ENCODE measurements around the gene SLC1A5. TPM values are rescaled to one million over a fixed set of nuclear protein-coding genes. Genes with fewer than 3 reads are reported as not detected.

Gene SLC1A5
- polyA plus RNA-seq, 3 donors = 34.6 to 64.9 (median 57.3) TPM

DNA sequence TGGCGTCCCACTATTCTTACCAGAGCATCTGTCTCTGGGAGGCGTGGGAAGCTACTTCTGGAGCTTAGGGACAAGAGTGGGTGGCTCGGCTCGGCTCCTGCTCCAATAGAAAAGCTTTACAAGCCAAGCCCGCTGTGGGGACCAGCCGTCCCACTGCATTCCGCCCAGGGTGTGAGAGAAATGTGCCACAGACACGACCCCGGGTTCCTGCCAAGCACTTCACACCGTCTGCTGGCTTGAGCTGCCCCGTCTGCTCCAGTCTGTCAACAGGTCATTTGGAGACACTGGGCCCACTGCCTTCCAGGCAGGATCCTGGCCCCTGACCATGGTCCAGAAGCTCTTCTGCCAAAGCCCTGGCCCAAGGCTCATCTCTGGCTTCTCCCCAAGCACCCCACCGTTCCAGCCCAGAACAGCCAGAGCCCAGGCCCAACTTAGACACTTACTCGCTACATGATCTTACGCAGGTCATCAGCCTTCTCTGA is 49.1 kb downstream of the SLC1A5 start:
- peaks cover 38 to 59% of the 10 kb centered on the region in 2 donors for H3K36me3 ChIP-seq (replicated peaks in 1 of 2; ENCODE audit: control insufficient read depth in 1 of 2, insufficient read depth in 2 of 2, low read length in 2 of 2)
- no peaks in the 10 kb centered on the region for H3K27me3 ChIP-seq (ENCODE audit: control insufficient read depth in 2 of 2, insufficient read depth in 2 of 2, low read length in 2 of 2)
- TF ChIP-seq, protein P1, sequence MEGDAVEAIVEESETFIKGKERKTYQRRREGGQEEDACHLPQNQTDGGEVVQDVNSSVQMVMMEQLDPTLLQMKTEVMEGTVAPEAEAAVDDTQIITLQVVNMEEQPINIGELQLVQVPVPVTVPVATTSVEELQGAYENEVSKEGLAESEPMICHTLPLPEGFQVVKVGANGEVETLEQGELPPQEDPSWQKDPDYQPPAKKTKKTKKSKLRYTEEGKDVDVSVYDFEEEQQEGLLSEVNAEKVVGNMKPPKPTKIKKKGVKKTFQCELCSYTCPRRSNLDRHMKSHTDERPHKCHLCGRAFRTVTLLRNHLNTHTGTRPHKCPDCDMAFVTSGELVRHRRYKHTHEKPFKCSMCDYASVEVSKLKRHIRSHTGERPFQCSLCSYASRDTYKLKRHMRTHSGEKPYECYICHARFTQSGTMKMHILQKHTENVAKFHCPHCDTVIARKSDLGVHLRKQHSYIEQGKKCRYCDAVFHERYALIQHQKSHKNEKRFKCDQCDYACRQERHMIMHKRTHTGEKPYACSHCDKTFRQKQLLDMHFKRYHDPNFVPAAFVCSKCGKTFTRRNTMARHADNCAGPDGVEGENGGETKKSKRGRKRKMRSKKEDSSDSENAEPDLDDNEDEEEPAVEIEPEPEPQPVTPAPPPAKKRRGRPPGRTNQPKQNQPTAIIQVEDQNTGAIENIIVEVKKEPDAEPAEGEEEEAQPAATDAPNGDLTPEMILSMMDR (IDR thresholded peaks at IDR 0.05) = no peak
- no peaks in the 10 kb centered on the region for H3K9me3 ChIP-seq (replicated peaks in 1 of 2; ENCODE audit: control insufficient read depth in 1 of 2, insufficient read depth in 1 of 2, low read length in 2 of 2)
- H3K27ac ChIP-seq (ENCODE audit: low read depth in 1 of 2, low read length in 2 of 2) = peak overlapping the region in 1 of 2 donors; percentile 26
- H3K27me3 Mint-ChIP-seq (ENCODE audit: low read depth in 3 of 3) = peaks cover 0 to 4% (median 1%) of the 10 kb centered on the region in 3 donors
- intact Hi-C loops (cut with micrococcal nuclease) = no loop called here
- no peaks in the 10 kb centered on the region for H3K9me3 Mint-ChIP-seq
- no peak overlapping the region for H2AFZ ChIP-seq (ENCODE audit: insufficient read depth, low read depth, low read length, poor library complexity, severe bottlenecking)
- DNase-seq = no peak
- 98% methylated on average over 13 of the region's 14 CpGs for WGBS (ENCODE audit: insufficient coverage)
- no peak overlapping the region for H3K4me3 ChIP-seq (replicated peaks in 1 of 3; ENCODE audit: low read depth in 2 of 3, low read length in 3 of 3)
- H3K9ac ChIP-seq (ENCODE audit: insufficient read depth, low read length, poor library complexity, severe bottlenecking) = no peak overlapping the region
- H3K27ac Mint-ChIP-seq = peak overlapping the region in 2 of 7 donors; percentile 13 to 79
- peaks cover 72% of the 10 kb centered on the region for H4K20me1 ChIP-seq (ENCODE audit: insufficient read depth, low read length)
- H3K4me2 ChIP-seq (replicated peaks; ENCODE audit: extremely low read depth, low read length, poor library complexity, severe bottlenecking) = no peak overlapping the region
- peaks cover 59 to 74% of the 10 kb centered on the region in 2 donors for H3K36me3 Mint-ChIP-seq
- H3K4me1 ChIP-seq (ENCODE audit: control insufficient read depth in 1 of 2, insufficient read depth in 2 of 2, low read length in 2 of 2) = peaks cover 44 to 63% of the 10 kb centered on the region in 2 donors
- no peak overlapping the region for H3K4me3 Mint-ChIP-seq
- H3K79me2 ChIP-seq (ENCODE audit: insufficient read depth, low read length) = peaks cover 79% of the 10 kb centered on the region
- H3K4me1 Mint-ChIP-seq = peaks cover 64% of the 10 kb centered on the region

DNA sequence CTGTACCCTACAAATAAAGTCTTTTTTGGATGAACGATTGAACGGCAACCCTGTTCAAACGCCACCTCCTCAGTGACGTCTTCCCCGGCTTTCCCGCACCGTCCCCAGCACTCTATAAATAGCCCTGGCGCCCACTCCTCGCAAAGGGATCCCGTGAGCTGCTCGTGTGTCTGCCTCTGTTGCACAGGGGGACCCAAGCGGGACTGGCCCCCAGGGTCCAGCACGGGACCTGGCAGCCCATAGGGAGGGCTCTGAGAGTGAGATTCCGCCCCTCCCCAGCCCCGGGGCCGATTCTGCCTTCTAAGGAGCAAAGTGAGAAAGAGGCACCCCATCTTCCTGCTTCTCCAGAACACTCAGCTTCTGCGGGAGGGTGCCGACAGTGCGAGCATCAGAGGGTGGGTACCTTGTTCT is 50.6 kb downstream of the SLC1A5 start:
- intact Hi-C loops (cut with micrococcal nuclease) = no loop called here
- peaks cover 65% of the 10 kb centered on the region for H3K4me1 Mint-ChIP-seq
- Histone ChIP-seq H2AFZ (ENCODE audit: insufficient read depth, low read depth, low read length, poor library complexity, severe bottlenecking) (no peak overlapping the region), H3K79me2 (ENCODE audit: insufficient read depth, low read length) (peaks cover 64% of the 10 kb centered on the region), H3K4me2 (replicated peaks; ENCODE audit: extremely low read depth, low read length, poor library complexity, severe bottlenecking) (no peak overlapping the region), H3K9me3 (replicated peaks in 1 of 2; ENCODE audit: control insufficient read depth in 1 of 2, insufficient read depth in 1 of 2, low read length in 2 of 2) (no peaks in the 10 kb centered on the region), H3K36me3 (replicated peaks in 1 of 2; ENCODE audit: control insufficient read depth in 1 of 2, insufficient read depth in 2 of 2, low read length in 2 of 2) (peaks cover 38 to 62% of the 10 kb centered on the region in 2 donors), H3K9ac (ENCODE audit: insufficient read depth, low read length, poor library complexity, severe bottlenecking) (no peak overlapping the region), H3K4me1 (ENCODE audit: control insufficient read depth in 1 of 2, insufficient read depth in 2 of 2, low read length in 2 of 2) (peaks cover 47 to 65% of the 10 kb centered on the region in 2 donors), H3K27me3 (ENCODE audit: control insufficient read depth in 2 of 2, insufficient read depth in 2 of 2, low read length in 2 of 2) (no peaks in the 10 kb centered on the region), H4K20me1 (ENCODE audit: insufficient read depth, low read length) (peaks cover 68% of the 10 kb centered on the region), H3K27ac (ENCODE audit: low read depth in 1 of 2, low read length in 2 of 2) (peak overlapping the region in 1 of 2 donors; percentile 20), H3K4me3 (replicated peaks in 1 of 3; ENCODE audit: low read depth in 2 of 3, low read length in 3 of 3) (no peak overlapping the region)
- 86% methylated on average over 12 of the region's 19 CpGs for WGBS (ENCODE audit: insufficient coverage)
- no peak for DNase-seq
- peaks cover 0 to 4% (median 1%) of the 10 kb centered on the region in 3 donors for H3K27me3 Mint-ChIP-seq (ENCODE audit: low read depth in 3 of 3)
- H3K4me3 Mint-ChIP-seq = no peak overlapping the region
- peak overlapping the region in 5 of 7 donors; percentile 48 to 72 (median 63) for H3K27ac Mint-ChIP-seq
- TF ChIP-seq, protein P1 (IDR thresholded peaks at IDR 0.05) = no peak
- H3K36me3 Mint-ChIP-seq = peaks cover 62 to 74% of the 10 kb centered on the region in 2 donors
- H3K9me3 Mint-ChIP-seq = no peaks in the 10 kb centered on the region

All from CD14-positive monocyte (primary cell).